ENCODE results near the gene KLHL14.

Gene KLHL14

GRCh38 chr18:32750328-32750727 is 22.5 kb downstream of the KLHL14 start:
- no peak overlapping the region for H3K4me3 ChIP-seq (ENCODE audit: low read depth, low read length)
- no peak for DNase-seq (ENCODE audit: low read depth)
- TF ChIP-seq CTCF (IDR thresholded peaks at IDR 0.05; ENCODE audit: low read depth, low read length, missing control alignments) = no peak

GRCh38 chr18:32749809-32750208 is 23.0 kb downstream of the KLHL14 start:
- no peak for DNase-seq (ENCODE audit: low read depth)
- no peak overlapping the region for H3K4me3 ChIP-seq (ENCODE audit: low read depth, low read length)
- no peak for TF ChIP-seq CTCF (IDR thresholded peaks at IDR 0.05; ENCODE audit: low read depth, low read length, missing control alignments)

- DNase-seq (ENCODE audit: low read depth) = no peak
- H3K4me3 ChIP-seq (ENCODE audit: low read depth, low read length) = no peak overlapping the region
- TF ChIP-seq CTCF (IDR thresholded peaks at IDR 0.05; ENCODE audit: low read depth, low read length, missing control alignments) = no peak
These were observed 30.2 kb downstream of the KLHL14 start for GRCh38 chr18:32742579-32742978.

GRCh38 chr18:32735781-32736180 is 37.0 kb downstream of the KLHL14 start:
- TF ChIP-seq CTCF (IDR thresholded peaks at IDR 0.05; ENCODE audit: low read depth, low read length, missing control alignments) = no peak
- no peak for DNase-seq (ENCODE audit: low read depth)
- H3K4me3 ChIP-seq (ENCODE audit: low read depth, low read length) = no peak overlapping the region

GRCh38 chr18:32734442-32734841 is 38.4 kb downstream of the KLHL14 start:
- DNase-seq (ENCODE audit: low read depth) = no peak
- TF ChIP-seq CTCF (IDR thresholded peaks at IDR 0.05; ENCODE audit: low read depth, low read length, missing control alignments) = no peak
- no peak overlapping the region for H3K4me3 ChIP-seq (ENCODE audit: low read depth, low read length)

- TF ChIP-seq CTCF (IDR thresholded peaks at IDR 0.05; ENCODE audit: low read depth, low read length, missing control alignments) = no peak
- DNase-seq (ENCODE audit: low read depth) = no peak
- no peak overlapping the region for H3K4me3 ChIP-seq (ENCODE audit: low read depth, low read length)
These were observed 40.7 kb downstream of the KLHL14 start for GRCh38 chr18:32732165-32732564.

- DNase-seq (ENCODE audit: low read depth) = peak; percentile 15
- no peak overlapping the region; the same call in 1 of the 2 replicates for H3K4me3 ChIP-seq (ENCODE audit: low read depth, low read length)
- TF ChIP-seq CTCF (IDR thresholded peaks at IDR 0.05; ENCODE audit: low read depth, low read length, missing control alignments) = no peak
These were observed 42.2 kb downstream of the KLHL14 start for GRCh38 chr18:32730620-32731091.
